BJ (cell line): Measurements from ENCODE around the gene NRSN1. TPM values are rescaled to one million over a fixed set of nuclear protein-coding genes. Genes with fewer than 3 reads are reported as not detected.

Experiments used
- CTCF ChIA-PET: fragments of 350-600 bp; formaldehyde crosslinking; extraction: SDS; loops from one replicate; lab custom pipeline; 2021; ENCODE audit warnings: antibody characterized with exemption, inconsistent platforms; lab: Yijun Ruan, JAX
- POLR2A ChIA-PET: fragments of 300-600 bp; sonication (Branson Sonifier 250); formaldehyde crosslinking; extraction: SDS; loops from one replicate; lab custom pipeline; 2021; ENCODE audit warnings: antibody characterized with exemption; lab: Charles Lee
- DNase-seq: peaks from one replicate; pipeline ENCODE4 v3.0.0-alpha.2; 2011; ENCODE audit warnings: low read depth
- H3K27me3 ChIP-seq: 2 replicates; pipeline ENCODE4 v1.6.0; 2011; ENCODE audit warnings: low read length; ENCODE audit not compliant: control insufficient read depth, insufficient read depth
- H3K36me3 ChIP-seq: 2 replicates; pipeline ENCODE4 v1.5.1; 2011; ENCODE audit warnings: low read length; ENCODE audit not compliant: control insufficient read depth, insufficient read depth
- H3K4me3 ChIP-seq: 2 replicates; pipeline ENCODE4 v1.5.1; 2011; ENCODE audit warnings: low read depth, mild to moderate bottlenecking, control low read depth, low read length
- CTCF ChIP-seq: IDR thresholded peaks from 2 replicates; pipeline ENCODE4 v1.5.1; 2011; ENCODE audit warnings: low read depth, mild to moderate bottlenecking, control low read depth, inconsistent platforms, low read length, moderate library complexity; ENCODE audit not compliant: insufficient read depth
- polyA plus RNA-seq: library from polyadenylated mRNA; depleted of rRNA; stranded (reverse); fragments of >200 nt; gene quantifications from 2 replicates; pipeline ENCODE4 v1.2.3, GENCODE V29; 2011

The NRSN1 gene
- polyA plus RNA-seq, 1 experiment = not detected

GRCh38 chr6:24186349-24186748, 60.3 kb downstream of the NRSN1 start:
- POLR2A ChIA-PET = no interaction called here
- Histone ChIP-seq H3K4me3 (no peak overlapping the region), H3K36me3 (no peaks in the 10 kb centered on the region), H3K27me3 (no peaks in the 10 kb centered on the region)
- no peak for DNase-seq
- no peak for TF ChIP-seq CTCF
- CTCF ChIA-PET = no interaction called here

GRCh38 chr6:24187965-24188577, 62.1 kb downstream of the NRSN1 start:
- no peak overlapping the region for H3K4me3 ChIP-seq
- no peaks in the 10 kb centered on the region for H3K27me3 ChIP-seq
- H3K36me3 ChIP-seq = no peaks in the 10 kb centered on the region
- DNase-seq = no peak
- ChIA-PET POLR2A (no interaction called here), CTCF (no interaction called here)
- no peak for TF ChIP-seq CTCF

GRCh38 chr6:24188578-24189080, 62.6 kb downstream of the NRSN1 start:
- ChIA-PET CTCF (no interaction called here), POLR2A (no interaction called here)
- H3K27me3 ChIP-seq = no peaks in the 10 kb centered on the region
- TF ChIP-seq CTCF = no peak
- no peaks in the 10 kb centered on the region for H3K36me3 ChIP-seq
- no peak for DNase-seq
- no peak overlapping the region for H3K4me3 ChIP-seq

- no peak for DNase-seq
Observed at GRCh38 chr6:24191346-24191745, 65.3 kb downstream of the NRSN1 start.

GRCh38 chr6:24193364-24193763, 67.3 kb downstream of the NRSN1 start:
- no peaks in the 10 kb centered on the region for H3K27me3 ChIP-seq
- DNase-seq = no peak
- ChIA-PET POLR2A (no interaction called here), CTCF (interaction anchor here (0.6 to 0.7 kb wide), 2 partner anchors 99 to 139 kb away, joined by 3 read pairs; no protein-coding TSS in a partner anchor)
- H3K4me3 ChIP-seq = no peak overlapping the region
- TF ChIP-seq CTCF = no peak
- no peaks in the 10 kb centered on the region for H3K36me3 ChIP-seq

More at GRCh38 chr6:24191346-24191745, 65.3 kb downstream of the NRSN1 start:
- Histone ChIP-seq H3K36me3 (no peaks in the 10 kb centered on the region), H3K27me3 (no peaks in the 10 kb centered on the region), H3K4me3 (no peak overlapping the region)
- ChIA-PET CTCF (no interaction called here), POLR2A (no interaction called here)
- TF ChIP-seq CTCF = no peak
